DND-41 (cell line): ENCODE measurements around the gene RNF220.

Experiments used
- ATAC-seq: fragments of 200-7000 bp; cut with Tn5 transposase; 3 replicates; pipeline ENCODE4 v1.9.1; 2021; ENCODE audit warnings: low read depth; ENCODE audit not compliant: insufficient read depth
- DNase-seq: peaks from one replicate; pipeline ENCODE4 v3.0.0-alpha.2; 2020
- H2AFZ ChIP-seq: 2 replicates; pipeline ENCODE4 v1.6.0; 2012; ENCODE audit warnings: low read depth, low read length
- H3K27ac ChIP-seq: 2 replicates; pipeline ENCODE4 v1.5.1; 2012; ENCODE audit warnings: low read length, inconsistent platforms
- H3K27me3 ChIP-seq: fragments of 200-600 bp; sonication (generic); 2 replicates; pipeline ENCODE4 v1.6.0; 2012; ENCODE audit warnings: low read length, mild to moderate bottlenecking, inconsistent platforms; ENCODE audit not compliant: insufficient read depth, poor library complexity
- H3K36me3 ChIP-seq: 2 replicates; pipeline ENCODE4 v1.5.1; 2012; ENCODE audit warnings: low read length, inconsistent platforms; ENCODE audit not compliant: insufficient read depth
- H3K4me1 ChIP-seq: 2 replicates; pipeline ENCODE4 v1.5.1; 2012; ENCODE audit warnings: mild to moderate bottlenecking, low read length; ENCODE audit not compliant: insufficient read depth
- H3K4me2 ChIP-seq: 2 replicates; pipeline ENCODE4 v1.6.0; 2012; ENCODE audit warnings: mild to moderate bottlenecking, moderate library complexity, low read length, inconsistent platforms; ENCODE audit not compliant: insufficient read depth
- H3K4me3 ChIP-seq, 2 experiments: fragments of 200-600 bp in 1 of 2; shearing (Covaris generic) in 1 of 2; 2 replicates each; pipeline ENCODE4 v1.5.1; 2012 to 2016; ENCODE audit warnings: inconsistent platforms in 2 of 2, low read length in 2 of 2, mild to moderate bottlenecking in 2 of 2, low read depth in 1 of 2, moderate library complexity in 1 of 2
- H3K79me2 ChIP-seq: 2 replicates; pipeline ENCODE4 v1.6.0; 2012; ENCODE audit warnings: low read length, inconsistent platforms; ENCODE audit not compliant: insufficient read depth
- H3K9ac ChIP-seq: 2 replicates; pipeline ENCODE4 v1.6.0; 2012; ENCODE audit warnings: low read depth, mild to moderate bottlenecking, inconsistent platforms, low read length, moderate library complexity
- H3K9me3 ChIP-seq: 2 replicates; pipeline ENCODE4 v1.5.1; 2012; ENCODE audit warnings: low read length, moderate library complexity, mild to moderate bottlenecking, inconsistent platforms; ENCODE audit not compliant: insufficient read depth, severe bottlenecking
- H4K20me1 ChIP-seq: 2 replicates; pipeline ENCODE4 v1.6.0; 2012; ENCODE audit warnings: low read length; ENCODE audit not compliant: insufficient read depth
- EZH2 ChIP-seq: IDR thresholded peaks from 3 replicates; pipeline ENCODE4 v1.6.1; 2012; ENCODE audit warnings: borderline replicate concordance, low read depth, mild to moderate bottlenecking, moderate library complexity, low read length, inconsistent platforms; ENCODE audit not compliant: severe bottlenecking
- TF ChIP-seq, protein P1 (sequence below): IDR thresholded peaks from 2 replicates; pipeline ENCODE4 v1.5.1; 2012; ENCODE audit warnings: borderline replicate concordance, low read length, moderate library complexity, mild to moderate bottlenecking; ENCODE audit not compliant: poor library complexity, severe bottlenecking; ENCODE audit errors: extremely low read depth

RNF220 gene

GRCh38 chr1:44598167-44598566, 193.1 kb downstream of the RNF220 start:
- Histone ChIP-seq H3K36me3 (no peaks in the 10 kb centered on the region), H3K9ac (no peak overlapping the region), H3K27me3 (peaks cover 26% of the 10 kb centered on the region), H3K4me2 (no peak overlapping the region), H3K79me2 (no peaks in the 10 kb centered on the region), H4K20me1 (peaks cover 2% of the 10 kb centered on the region; the same call in 1 of the 2 replicates), H3K4me1 (no peaks in the 10 kb centered on the region), H3K9me3 (no peaks in the 10 kb centered on the region), H3K27ac (no peak overlapping the region), H3K4me3 (no peak overlapping the region), H2AFZ (no peak overlapping the region)
- no peak for ATAC-seq
- TF ChIP-seq EZH2, result no peak
- TF ChIP-seq, protein P1, sequence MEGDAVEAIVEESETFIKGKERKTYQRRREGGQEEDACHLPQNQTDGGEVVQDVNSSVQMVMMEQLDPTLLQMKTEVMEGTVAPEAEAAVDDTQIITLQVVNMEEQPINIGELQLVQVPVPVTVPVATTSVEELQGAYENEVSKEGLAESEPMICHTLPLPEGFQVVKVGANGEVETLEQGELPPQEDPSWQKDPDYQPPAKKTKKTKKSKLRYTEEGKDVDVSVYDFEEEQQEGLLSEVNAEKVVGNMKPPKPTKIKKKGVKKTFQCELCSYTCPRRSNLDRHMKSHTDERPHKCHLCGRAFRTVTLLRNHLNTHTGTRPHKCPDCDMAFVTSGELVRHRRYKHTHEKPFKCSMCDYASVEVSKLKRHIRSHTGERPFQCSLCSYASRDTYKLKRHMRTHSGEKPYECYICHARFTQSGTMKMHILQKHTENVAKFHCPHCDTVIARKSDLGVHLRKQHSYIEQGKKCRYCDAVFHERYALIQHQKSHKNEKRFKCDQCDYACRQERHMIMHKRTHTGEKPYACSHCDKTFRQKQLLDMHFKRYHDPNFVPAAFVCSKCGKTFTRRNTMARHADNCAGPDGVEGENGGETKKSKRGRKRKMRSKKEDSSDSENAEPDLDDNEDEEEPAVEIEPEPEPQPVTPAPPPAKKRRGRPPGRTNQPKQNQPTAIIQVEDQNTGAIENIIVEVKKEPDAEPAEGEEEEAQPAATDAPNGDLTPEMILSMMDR, result no peak
- DNase-seq, result no peak

- Histone ChIP-seq H3K9me3 (no peaks in the 10 kb centered on the region), H2AFZ (no peak overlapping the region), H3K4me1 (no peaks in the 10 kb centered on the region), H4K20me1 (no peaks in the 10 kb centered on the region), H3K27me3 (peaks cover 21% of the 10 kb centered on the region), H3K4me3 (no peak overlapping the region), H3K4me2 (no peak overlapping the region), H3K79me2 (no peaks in the 10 kb centered on the region), H3K36me3 (no peaks in the 10 kb centered on the region), H3K9ac (no peak overlapping the region), H3K27ac (no peak overlapping the region)
- ATAC-seq, result no peak
- no peak for DNase-seq
- TF ChIP-seq, protein P1, result no peak
- no peak for TF ChIP-seq EZH2
Observed at GRCh38 chr1:44602634-44603628, 197.9 kb downstream of the RNF220 start.

GRCh38 chr1:44603718-44604117, 198.7 kb downstream of the RNF220 start:
- H3K4me1 ChIP-seq, result no peaks in the 10 kb centered on the region
- ATAC-seq (no peak), DNase-seq (no peak)
- no peaks in the 10 kb centered on the region for H3K36me3 ChIP-seq
- no peak overlapping the region for H3K9ac ChIP-seq
- H2AFZ ChIP-seq, result no peak overlapping the region
- no peak overlapping the region for H3K27ac ChIP-seq
- H3K27me3 ChIP-seq, result peaks cover 19% of the 10 kb centered on the region
- no peak overlapping the region for H3K4me2 ChIP-seq
- H3K9me3 ChIP-seq, result no peaks in the 10 kb centered on the region
- TF ChIP-seq, protein P1, result no peak
- no peak for TF ChIP-seq EZH2
- no peaks in the 10 kb centered on the region for H4K20me1 ChIP-seq
- no peaks in the 10 kb centered on the region for H3K79me2 ChIP-seq
- no peak overlapping the region for H3K4me3 ChIP-seq
